ENCODE measurements around the gene HMGXB3. TPM values are rescaled to one million over a fixed set of nuclear protein-coding genes. Genes with fewer than 3 reads are reported as not detected.
"Not testable (repeated sequence)": the region's sequence is repeated elsewhere in the genome, so short reads cannot be mapped to it uniquely, and the experiment has no call there.

Gene HMGXB3
- total RNA-seq, 1 experiment from 2014 or later, result 58.7 TPM

GRCh38 chr5:150077996-150078801 is 77.7 kb downstream of the HMGXB3 start:
- no peak for DNase-seq (ENCODE audit: low spot score)
- in situ Hi-C loops (cut with HindIII; ENCODE audit: low sequenced_read_pairs), result no loop called here

- in situ Hi-C loops (cut with HindIII; ENCODE audit: low sequenced_read_pairs), result no loop called here
- no peak for DNase-seq (ENCODE audit: low spot score)
Measured at GRCh38 chr5:150078802-150079689, 78.5 kb downstream of the HMGXB3 start.

GRCh38 chr5:150079909-150080461 is 79.4 kb downstream of the HMGXB3 start:
- in situ Hi-C loops (cut with HindIII; ENCODE audit: low sequenced_read_pairs), result no loop called here
- no peak for DNase-seq (ENCODE audit: low spot score)

- DNase-seq (ENCODE audit: low spot score), result no peak
- in situ Hi-C loops (cut with HindIII; ENCODE audit: low sequenced_read_pairs), result no loop called here
Measured at GRCh38 chr5:150080696-150081435, 80.3 kb downstream of the HMGXB3 start.

DNA sequence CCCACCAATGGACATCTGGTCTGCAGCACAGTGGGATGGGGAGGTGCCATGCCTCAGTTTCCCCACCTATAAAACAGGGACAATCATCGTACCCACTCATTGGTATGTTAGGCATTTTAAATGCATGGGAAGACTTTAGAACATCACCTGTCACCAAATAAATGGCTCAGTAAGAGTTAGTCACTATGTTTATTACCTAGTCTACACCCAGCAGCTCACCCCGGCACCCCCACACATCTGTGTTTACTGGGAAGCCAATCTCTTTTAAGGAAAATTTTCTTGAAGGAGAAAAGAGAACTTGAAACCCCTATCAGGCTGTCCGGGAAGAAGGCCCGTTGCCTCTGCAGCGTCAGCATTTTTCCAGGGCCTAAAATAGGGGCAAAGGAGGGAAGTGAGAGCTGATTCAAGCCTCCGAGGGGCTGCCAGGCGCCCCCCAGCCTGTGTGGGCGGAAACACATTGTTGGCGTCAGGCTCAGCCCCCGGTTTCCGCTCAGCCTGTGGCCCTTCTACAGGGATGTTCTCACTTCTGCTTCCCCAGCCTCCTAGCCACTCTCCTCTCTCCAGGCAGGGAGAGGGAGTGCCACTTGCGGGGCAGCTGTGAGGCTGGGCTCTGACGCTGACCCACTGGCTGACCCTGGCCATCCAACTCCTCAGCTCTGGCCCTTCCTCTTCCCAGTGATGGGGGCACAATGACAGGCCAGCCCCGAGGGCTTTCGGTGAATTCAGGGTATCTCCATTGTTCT is 81.2 kb downstream of the HMGXB3 start:
- DNase-seq (ENCODE audit: low spot score), result no peak
- in situ Hi-C loops (cut with HindIII; ENCODE audit: low sequenced_read_pairs), result no loop called here

DNA sequence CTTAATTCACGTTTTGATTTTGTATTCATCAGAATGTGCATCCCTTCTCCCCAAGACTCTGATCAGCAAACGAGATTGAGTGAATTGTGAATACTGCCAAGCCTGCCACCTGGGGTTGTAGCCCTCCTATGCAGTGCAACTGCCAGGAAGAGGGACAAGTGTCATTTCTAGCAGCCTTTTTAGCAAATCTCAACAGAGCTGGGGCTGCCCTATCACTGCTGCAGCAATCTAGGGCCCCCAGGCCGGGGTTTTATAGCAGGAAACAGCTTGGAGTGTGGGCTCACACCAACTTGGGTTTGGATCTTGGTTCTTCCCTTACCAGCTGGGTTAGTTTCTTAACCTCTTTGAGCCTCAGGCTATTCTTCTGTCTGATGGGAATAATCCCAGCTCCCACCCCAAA is 81.8 kb downstream of the HMGXB3 start:
- in situ Hi-C loops (cut with HindIII; ENCODE audit: low sequenced_read_pairs), result no loop called here
- no peak for DNase-seq (ENCODE audit: low spot score)

DNA sequence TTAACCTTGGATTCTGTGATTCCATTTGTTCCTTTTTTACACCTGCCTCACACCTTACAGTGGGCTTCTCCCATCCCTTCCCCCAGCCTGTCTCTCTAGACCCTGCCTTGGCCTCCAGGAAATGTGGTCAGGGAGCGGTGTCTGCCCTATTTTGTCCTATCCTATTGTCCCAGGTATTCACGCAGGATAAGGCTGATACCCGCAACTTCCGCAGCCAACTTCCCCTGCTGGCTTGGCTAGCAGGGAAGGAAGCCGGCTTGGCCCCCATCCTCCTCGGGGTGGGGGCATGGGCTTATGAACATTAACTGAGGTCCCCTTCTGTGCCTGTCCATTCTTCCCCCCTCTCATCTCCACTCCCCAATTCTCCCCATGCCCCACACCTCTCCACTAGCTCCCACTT is 82.3 kb downstream of the HMGXB3 start:
- in situ Hi-C loops (cut with HindIII; ENCODE audit: low sequenced_read_pairs), result no loop called here
- no peak for DNase-seq (ENCODE audit: low spot score)

DNA sequence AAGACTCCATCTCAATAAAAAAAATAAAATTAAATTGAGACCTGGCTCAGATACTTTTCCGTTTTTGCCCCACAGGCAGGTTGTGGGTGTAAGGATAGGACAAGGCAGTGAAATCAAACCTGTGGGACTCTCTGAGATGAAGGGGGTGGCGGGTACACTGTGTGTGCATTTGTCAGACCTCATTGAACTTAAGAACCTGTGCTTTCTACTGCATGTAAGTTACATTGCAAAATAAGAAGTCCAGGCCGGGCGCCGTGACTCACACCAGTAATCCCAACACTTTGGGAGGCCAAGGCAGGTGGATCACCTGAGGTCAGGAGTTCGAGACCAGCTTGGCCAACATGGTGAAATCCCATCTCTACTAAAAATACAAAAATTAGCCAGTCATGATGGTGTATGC is 84.2 kb downstream of the HMGXB3 start:
- DNase-seq (ENCODE audit: low spot score); in situ Hi-C loops (cut with HindIII; ENCODE audit: low sequenced_read_pairs): not testable (repeated sequence)

DNA sequence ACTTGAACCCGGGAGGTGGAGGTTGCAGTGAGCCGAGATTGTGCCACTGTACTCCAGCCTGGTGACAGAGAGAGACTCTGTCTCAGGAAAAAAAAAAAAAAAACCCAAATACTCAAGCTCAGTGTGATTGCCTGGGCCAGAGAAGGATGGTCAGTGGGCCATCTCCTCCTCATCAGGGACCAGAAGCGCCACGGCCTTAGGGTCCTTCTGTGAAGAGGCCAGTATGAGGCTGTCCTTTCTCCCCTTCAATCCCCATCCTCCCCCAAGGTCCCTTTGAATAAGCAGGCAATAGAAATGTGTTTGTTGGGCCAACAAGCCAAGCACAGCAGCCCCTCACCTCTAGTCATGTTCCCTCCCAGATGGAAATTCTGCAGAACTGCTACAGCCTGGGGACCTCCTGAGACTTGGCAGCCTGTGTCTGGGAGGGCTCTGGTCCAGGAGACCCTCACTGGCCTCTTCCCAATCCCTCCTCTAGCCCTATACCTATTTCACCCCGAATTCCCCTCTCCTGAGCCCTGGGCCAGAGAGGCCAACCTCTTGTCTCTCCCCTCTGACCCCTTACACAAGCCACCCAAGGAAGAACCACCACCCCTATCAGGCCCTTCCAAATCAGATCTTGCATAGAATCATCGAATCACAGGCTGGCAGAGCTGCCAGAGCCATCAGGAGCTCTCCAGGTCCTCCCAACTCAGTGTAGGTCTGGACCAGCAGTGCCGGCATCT is 84.8 kb downstream of the HMGXB3 start:
- DNase-seq (ENCODE audit: low spot score), result no peak
- in situ Hi-C loops (cut with HindIII; ENCODE audit: low sequenced_read_pairs), result no loop called here

DNA sequence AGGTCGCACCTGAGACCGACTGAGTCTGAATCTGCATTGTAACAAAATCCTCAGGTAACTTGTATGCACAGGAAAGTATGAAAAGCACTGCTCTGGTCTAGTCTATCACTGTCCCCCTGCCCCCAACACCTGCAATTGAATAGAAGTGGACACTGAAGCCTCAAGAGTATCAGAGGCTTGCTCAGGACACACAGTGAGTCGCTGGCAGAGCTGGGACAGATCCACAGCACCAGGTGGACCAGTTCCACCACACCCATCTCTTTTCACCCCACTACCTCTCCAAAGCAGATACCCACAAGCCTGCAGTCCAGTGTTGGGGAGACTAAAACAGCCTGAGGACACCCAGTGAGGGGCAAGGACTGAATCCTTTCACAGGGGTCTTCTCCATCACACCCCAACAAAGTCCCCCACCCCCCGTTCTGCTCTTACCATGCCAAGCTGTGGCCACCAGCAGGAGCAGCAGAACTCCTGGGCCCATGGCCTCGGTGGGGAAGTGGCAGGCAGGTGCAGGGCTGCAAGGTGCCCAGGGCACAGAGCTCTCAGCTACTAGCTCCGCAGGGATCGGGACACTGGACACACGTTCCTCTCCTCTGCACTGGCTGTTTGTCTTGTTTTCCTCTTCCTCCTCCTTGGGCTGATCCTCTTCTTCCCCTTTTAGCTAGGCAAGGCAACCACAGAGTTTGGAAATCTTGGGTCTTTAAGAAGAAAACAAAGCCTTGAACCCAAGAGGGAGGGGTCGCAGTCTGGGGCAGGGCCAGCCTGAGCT is 85.6 kb downstream of the HMGXB3 start, which contains the start of gene CSF1R:
TSS of gene CSF1R (minus strand) at position 605 of the 766 bp plus-strand sequence. CDS start at position 478, 127 bp downstream.
- DNase-seq (ENCODE audit: low spot score), result no peak
- in situ Hi-C loops (cut with HindIII; ENCODE audit: low sequenced_read_pairs), result no loop called here

DNA sequence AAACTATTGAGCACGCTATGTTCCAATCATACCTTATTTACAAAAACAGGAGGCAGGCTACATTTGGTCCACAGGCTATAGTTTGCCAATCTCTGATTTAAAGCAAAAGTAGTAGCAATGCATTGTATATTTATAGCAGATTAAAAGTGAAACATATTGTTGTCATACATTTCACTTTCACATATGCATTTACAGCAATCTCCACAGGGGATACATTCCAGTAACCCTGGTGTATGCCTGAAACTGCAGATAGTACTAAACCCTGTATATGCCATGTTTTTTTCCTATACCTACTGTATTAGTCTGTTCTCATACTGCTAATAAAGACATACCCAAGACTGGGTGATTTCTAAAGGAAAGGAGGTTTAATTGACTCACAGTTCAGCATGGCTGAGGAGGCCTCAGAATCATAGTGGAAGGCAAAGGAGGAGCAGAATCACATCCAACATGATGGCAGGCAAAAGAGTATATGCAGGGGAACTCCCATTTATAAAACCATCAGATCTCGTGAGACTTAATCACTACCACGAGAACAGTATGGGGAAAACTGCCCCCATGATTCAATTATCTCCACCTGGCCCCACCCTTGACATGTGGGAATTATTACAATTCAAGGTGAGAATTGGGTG is 91.7 kb downstream of the HMGXB3 start:
- in situ Hi-C loops (cut with HindIII; ENCODE audit: low sequenced_read_pairs), result no loop called here
- no peak for DNase-seq (ENCODE audit: low spot score)

DNA sequence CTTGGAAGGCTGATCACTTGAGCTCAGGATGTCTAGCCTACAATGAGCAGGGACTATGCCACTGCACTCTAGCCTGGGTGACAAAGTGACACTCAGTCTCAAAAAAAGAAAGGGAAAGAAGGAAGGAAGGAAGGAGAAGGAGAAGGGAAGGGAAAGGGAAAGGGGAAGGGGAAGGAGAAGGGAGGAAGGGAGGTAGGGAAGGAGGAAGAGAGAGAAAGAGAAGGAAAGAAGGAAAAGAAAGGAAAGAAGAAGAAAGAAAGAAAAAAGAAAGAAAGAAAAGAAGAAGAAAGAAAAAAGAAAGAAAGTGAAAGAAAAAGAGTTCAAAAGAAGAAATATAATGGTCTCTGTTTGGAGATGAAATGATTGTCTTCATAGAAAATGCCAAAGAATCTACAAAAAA is 96.6 kb downstream of the HMGXB3 start:
- DNase-seq (ENCODE audit: low spot score), result no peak
- in situ Hi-C loops (cut with HindIII; ENCODE audit: low sequenced_read_pairs), result no loop called here

- no peak for DNase-seq (ENCODE audit: low spot score)
- in situ Hi-C loops (cut with HindIII; ENCODE audit: low sequenced_read_pairs), result no loop called here
Measured at GRCh38 chr5:150101023-150101422, 100.5 kb downstream of the HMGXB3 start.
